ENCODE data around the gene ARID2. TPM values are rescaled to one million over a fixed set of nuclear protein-coding genes. Genes with fewer than 3 reads are reported as not detected.

ARID2 gene
- total RNA-seq, 1 experiment from 2014 or later = 15.4 TPM

GRCh38 chr12:45785315-45785714, 55.8 kb downstream of the ARID2 start:
- Histone ChIP-seq H3K4me3 (ENCODE audit: low read length) (no peak overlapping the region), H3F3A (ENCODE audit: low read length, unreplicated experiment) (no peaks in the 10 kb centered on the region), H3K27ac (ENCODE audit: low read length) (no peak overlapping the region), H3K36me3 (ENCODE audit: low read depth, low read length) (no peaks in the 10 kb centered on the region), H3K4me1 (ENCODE audit: insufficient read depth, low read length) (no peaks in the 10 kb centered on the region), H2AFZ (ENCODE audit: low read length) (no peak overlapping the region), H3K4me2 (ENCODE audit: low read length) (no peak overlapping the region), H3K27me3 (ENCODE audit: low read length) (no peaks in the 10 kb centered on the region), H3K9ac (ENCODE audit: low read length) (no peak overlapping the region), H3K9me3 (ENCODE audit: low read length) (no peaks in the 10 kb centered on the region), H4K20me1 (ENCODE audit: low read length) (no peaks in the 10 kb centered on the region), H3K9me2 (replicated peaks; ENCODE audit: low read length) (no peaks in the 10 kb centered on the region), H3K79me2 (ENCODE audit: low read length) (no peaks in the 10 kb centered on the region)
- DNase-seq = no peak
- BruUV-seq (replicated peaks) = no TSS peak
- CTCF ChIA-PET = no interaction called here
- POLR2A ChIA-PET (ENCODE audit: unreplicated experiment) = no interaction called here
- intact Hi-C loops (cut with micrococcal nuclease) = no loop called here
- ATAC-seq = no peak
- TF ChIP-seq CTCF (conservative IDR thresholded peaks at IDR 0.05; ENCODE audit: low read depth, low read length) (no peak), EZH2phosphoT487 (IDR thresholded peaks at IDR 0.05; ENCODE audit: borderline replicate concordance, low read length) (no peak), EZH2 (IDR thresholded peaks at IDR 0.05; ENCODE audit: low read length, unreplicated experiment) (no peak)

- peaks cover 3% of the 10 kb centered on the region; the same call in 1 of the 2 replicates for H3K79me2 ChIP-seq (ENCODE audit: low read length)
Measured at GRCh38 chr12:45789025-45789424, 59.5 kb downstream of the ARID2 start.

GRCh38 chr12:45794422-45794821, 64.9 kb downstream of the ARID2 start:
- intact Hi-C loops (cut with micrococcal nuclease) = no loop called here
- Histone ChIP-seq H3K4me2 (ENCODE audit: low read length) (no peak overlapping the region), H3K9ac (ENCODE audit: low read length) (no peak overlapping the region), H4K20me1 (ENCODE audit: low read length) (no peaks in the 10 kb centered on the region), H3K27me3 (ENCODE audit: low read length) (no peaks in the 10 kb centered on the region), H3K9me3 (ENCODE audit: low read length) (no peaks in the 10 kb centered on the region), H3K79me2 (ENCODE audit: low read length) (peaks cover 3% of the 10 kb centered on the region; the same call in 1 of the 2 replicates), H3K9me2 (replicated peaks; ENCODE audit: low read length) (no peaks in the 10 kb centered on the region), H3K4me3 (ENCODE audit: low read length) (no peak overlapping the region), H2AFZ (ENCODE audit: low read length) (no peak overlapping the region), H3F3A (ENCODE audit: low read length, unreplicated experiment) (no peaks in the 10 kb centered on the region), H3K36me3 (ENCODE audit: low read depth, low read length) (0 out of 2 replicates have a peak, but pooled peaks cover 2% of the 10 kb centered on the region), H3K27ac (ENCODE audit: low read length) (no peak overlapping the region), H3K4me1 (ENCODE audit: insufficient read depth, low read length) (no peaks in the 10 kb centered on the region)
- ChIA-PET CTCF (no interaction called here), POLR2A (ENCODE audit: unreplicated experiment) (no interaction called here)
- TF ChIP-seq EZH2phosphoT487 (IDR thresholded peaks at IDR 0.05; ENCODE audit: borderline replicate concordance, low read length) = no peak
- no peak for TF ChIP-seq EZH2 (IDR thresholded peaks at IDR 0.05; ENCODE audit: low read length, unreplicated experiment)
- no peak for TF ChIP-seq CTCF (conservative IDR thresholded peaks at IDR 0.05; ENCODE audit: low read depth, low read length)
- DNase-seq = no peak
- no peak for ATAC-seq
- no TSS peak for BruUV-seq (replicated peaks)

More at GRCh38 chr12:45789025-45789424, 59.5 kb downstream of the ARID2 start:
- no peak overlapping the region for H2AFZ ChIP-seq (ENCODE audit: low read length)
- no peaks in the 10 kb centered on the region for H3K9me2 ChIP-seq (replicated peaks; ENCODE audit: low read length)
- H3K36me3 ChIP-seq (ENCODE audit: low read depth, low read length) = no peaks in the 10 kb centered on the region
- intact Hi-C loops (cut with micrococcal nuclease) = no loop called here
- no peak overlapping the region for H3K9ac ChIP-seq (ENCODE audit: low read length)
- no peak overlapping the region for H3K4me3 ChIP-seq (ENCODE audit: low read length)
- ChIA-PET CTCF (no interaction called here), POLR2A (ENCODE audit: unreplicated experiment) (no interaction called here)
- H4K20me1 ChIP-seq (ENCODE audit: low read length) = no peaks in the 10 kb centered on the region
- H3F3A ChIP-seq (ENCODE audit: low read length, unreplicated experiment) = no peaks in the 10 kb centered on the region
- no TSS peak for BruUV-seq (replicated peaks)
- no peaks in the 10 kb centered on the region for H3K4me1 ChIP-seq (ENCODE audit: insufficient read depth, low read length)
- TF ChIP-seq EZH2 (IDR thresholded peaks at IDR 0.05; ENCODE audit: low read length, unreplicated experiment) (no peak), EZH2phosphoT487 (IDR thresholded peaks at IDR 0.05; ENCODE audit: borderline replicate concordance, low read length) (no peak)
- DNase-seq (no peak), ATAC-seq (no peak)
- no peak overlapping the region for H3K27ac ChIP-seq (ENCODE audit: low read length)
- H3K27me3 ChIP-seq (ENCODE audit: low read length) = no peaks in the 10 kb centered on the region
- no peaks in the 10 kb centered on the region for H3K9me3 ChIP-seq (ENCODE audit: low read length)
- no peak overlapping the region for H3K4me2 ChIP-seq (ENCODE audit: low read length)

Data from PC-3 (cell line).